ENCODE data around the gene MARCO.

DNA sequence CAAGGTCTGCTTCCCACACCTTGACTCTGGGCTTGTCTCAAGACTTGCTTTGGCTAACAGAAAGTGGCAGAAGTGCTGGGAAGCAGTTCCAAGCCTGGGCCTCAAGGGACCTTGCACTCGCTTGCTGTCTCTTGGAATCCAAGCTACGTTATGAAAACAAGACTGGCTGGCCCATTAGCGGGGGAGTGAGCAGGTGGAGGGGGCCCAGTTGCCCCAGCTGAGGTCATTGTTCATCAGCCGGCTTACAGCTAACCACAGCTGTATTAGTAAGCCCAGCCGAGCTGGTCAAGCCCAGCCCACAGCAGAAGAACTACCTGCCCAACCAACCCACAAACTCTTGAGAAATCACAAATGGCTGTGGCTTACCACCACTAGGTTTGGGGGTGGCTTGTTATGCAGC lies 63.1 kb downstream of the MARCO start:
- TF ChIP-seq, protein P1, sequence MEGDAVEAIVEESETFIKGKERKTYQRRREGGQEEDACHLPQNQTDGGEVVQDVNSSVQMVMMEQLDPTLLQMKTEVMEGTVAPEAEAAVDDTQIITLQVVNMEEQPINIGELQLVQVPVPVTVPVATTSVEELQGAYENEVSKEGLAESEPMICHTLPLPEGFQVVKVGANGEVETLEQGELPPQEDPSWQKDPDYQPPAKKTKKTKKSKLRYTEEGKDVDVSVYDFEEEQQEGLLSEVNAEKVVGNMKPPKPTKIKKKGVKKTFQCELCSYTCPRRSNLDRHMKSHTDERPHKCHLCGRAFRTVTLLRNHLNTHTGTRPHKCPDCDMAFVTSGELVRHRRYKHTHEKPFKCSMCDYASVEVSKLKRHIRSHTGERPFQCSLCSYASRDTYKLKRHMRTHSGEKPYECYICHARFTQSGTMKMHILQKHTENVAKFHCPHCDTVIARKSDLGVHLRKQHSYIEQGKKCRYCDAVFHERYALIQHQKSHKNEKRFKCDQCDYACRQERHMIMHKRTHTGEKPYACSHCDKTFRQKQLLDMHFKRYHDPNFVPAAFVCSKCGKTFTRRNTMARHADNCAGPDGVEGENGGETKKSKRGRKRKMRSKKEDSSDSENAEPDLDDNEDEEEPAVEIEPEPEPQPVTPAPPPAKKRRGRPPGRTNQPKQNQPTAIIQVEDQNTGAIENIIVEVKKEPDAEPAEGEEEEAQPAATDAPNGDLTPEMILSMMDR (conservative IDR thresholded peaks at IDR 0.05) = no peak
- TF ChIP-seq EZH2 (IDR thresholded peaks at IDR 0.05; ENCODE audit: low read depth) = no peak

Measured in PC-9 (cell line).